Ishikawa (cell line): ENCODE results near the gene KIRREL3.

Experiments used
- CEBPB ChIP-seq: IDR thresholded peaks from 2 replicates; pipeline ENCODE4 v1.6.1; 2012
- CREB1 ChIP-seq: IDR thresholded peaks from 2 replicates; pipeline ENCODE4 v1.6.1; 2012; ENCODE audit warnings: low read depth
- EGR1 ChIP-seq: IDR thresholded peaks from 2 replicates; pipeline ENCODE4 v1.6.1; 2012
- EP300 ChIP-seq: IDR thresholded peaks from 2 replicates; pipeline ENCODE4 v1.6.1; 2012; ENCODE audit warnings: borderline replicate concordance
- FOXM1 ChIP-seq: IDR thresholded peaks from 2 replicates; pipeline ENCODE4 v1.6.1; 2012; ENCODE audit warnings: low read depth, borderline replicate concordance
- MAX ChIP-seq: IDR thresholded peaks from 2 replicates; pipeline ENCODE4 v1.6.1; 2012
- NFIC ChIP-seq: IDR thresholded peaks from 2 replicates; pipeline ENCODE4 v1.6.1; 2012
- RAD21 ChIP-seq: IDR thresholded peaks from 2 replicates; pipeline ENCODE4 v1.6.1; 2012; ENCODE audit warnings: low read depth
- REST ChIP-seq: IDR thresholded peaks from 2 replicates; pipeline ENCODE4 v1.6.1; 2012; ENCODE audit warnings: low read depth, mild to moderate bottlenecking
- TAF1 ChIP-seq: IDR thresholded peaks from 2 replicates; pipeline ENCODE4 v1.6.1; 2012; ENCODE audit warnings: low read depth, mild to moderate bottlenecking
- TCF12 ChIP-seq: IDR thresholded peaks from 2 replicates; pipeline ENCODE4 v1.6.1; 2012; ENCODE audit warnings: low read depth
- TEAD4 ChIP-seq: IDR thresholded peaks from 2 replicates; pipeline ENCODE4 v1.6.1; 2012
- USF1 ChIP-seq: IDR thresholded peaks from 2 replicates; pipeline ENCODE4 v1.6.1; 2012
- YY1 ChIP-seq: IDR thresholded peaks from 2 replicates; pipeline ENCODE4 v1.6.1; 2012; ENCODE audit warnings: low read depth
- ZBTB7A ChIP-seq: IDR thresholded peaks from 2 replicates; pipeline ENCODE4 v1.6.1; 2012; ENCODE audit warnings: low read depth

Gene KIRREL3

GRCh38 chr11:126578021-126578420, 422.5 kb downstream of the KIRREL3 start:
- TF ChIP-seq REST (no peak), CREB1 (no peak), YY1 (no peak), USF1 (no peak)

GRCh38 chr11:126575849-126576248, 424.7 kb downstream of the KIRREL3 start:
- no peak for TF ChIP-seq MAX
- no peak for TF ChIP-seq CREB1
- TF ChIP-seq EP300, result no peak
- TF ChIP-seq TAF1, result no peak
- no peak for TF ChIP-seq TCF12

GRCh38 chr11:126573325-126573978, 427.1 kb downstream of the KIRREL3 start:
- no peak for TF ChIP-seq TAF1
- TF ChIP-seq FOXM1, result no peak
- TF ChIP-seq ZBTB7A, result no peak
- peak; percentile 7; the same call in 1 of the 2 replicates for TF ChIP-seq RAD21
- TF ChIP-seq CEBPB, result no peak
- no peak for TF ChIP-seq EGR1

- no peak for TF ChIP-seq CEBPB
- TF ChIP-seq RAD21, result no peak
- TF ChIP-seq CREB1, result no peak
- TF ChIP-seq TAF1, result no peak
- TF ChIP-seq TCF12, result no peak
- TF ChIP-seq ZBTB7A, result no peak
- no peak for TF ChIP-seq USF1
Measured at GRCh38 chr11:126570489-126570888, 430.1 kb downstream of the KIRREL3 start.

GRCh38 chr11:126567419-126567818, 433.2 kb downstream of the KIRREL3 start:
- TF ChIP-seq RAD21, result no peak
- no peak for TF ChIP-seq REST
- TF ChIP-seq MAX, result no peak
- TF ChIP-seq ZBTB7A, result no peak
- no peak for TF ChIP-seq TCF12
- TF ChIP-seq EGR1, result no peak
- no peak for TF ChIP-seq USF1
- TF ChIP-seq YY1, result no peak
- no peak for TF ChIP-seq NFIC
- TF ChIP-seq TAF1, result no peak
- no peak for TF ChIP-seq FOXM1
- no peak for TF ChIP-seq EP300
- TF ChIP-seq TEAD4, result no peak
- no peak for TF ChIP-seq CREB1
- no peak for TF ChIP-seq CEBPB

- no peak for TF ChIP-seq REST
- no peak for TF ChIP-seq CREB1
- TF ChIP-seq TCF12, result no peak
- no peak for TF ChIP-seq TEAD4
- TF ChIP-seq EGR1, result no peak
- TF ChIP-seq MAX, result no peak
- TF ChIP-seq FOXM1, result no peak
- TF ChIP-seq RAD21, result no peak
- no peak for TF ChIP-seq ZBTB7A
- no peak for TF ChIP-seq NFIC
- no peak for TF ChIP-seq EP300
- TF ChIP-seq CEBPB, result no peak
- TF ChIP-seq USF1, result no peak
Measured at GRCh38 chr11:126564566-126564965, 436.0 kb downstream of the KIRREL3 start.
